Loucy (cell line): Measurements from ENCODE around the gene SLC6A9.

Experiments
- H2AFZ ChIP-seq: fragments of 200-600 bp; sonication (generic); 2 replicates; pipeline ENCODE4 v1.6.0; 2016; ENCODE audit warnings: antibody characterized with exemption, mild to moderate bottlenecking, low read length, moderate library complexity
- H3F3A ChIP-seq: fragments of 200-600 bp; 2 replicates; pipeline ENCODE4 v1.6.0; 2016; ENCODE audit warnings: antibody characterized with exemption, low read depth, mild to moderate bottlenecking
- H3K27me3 ChIP-seq: fragments of 200-600 bp; sonication (generic); 2 replicates; pipeline ENCODE4 v1.6.1; 2014; ENCODE audit warnings: low read length, mild to moderate bottlenecking; ENCODE audit not compliant: insufficient read depth, poor library complexity, severe bottlenecking
- H3K36me3 ChIP-seq: fragments of 200-600 bp; sonication (generic); 2 replicates; pipeline ENCODE4 v1.6.1; 2016; ENCODE audit warnings: low read length; ENCODE audit not compliant: insufficient read depth
- H3K4me1 ChIP-seq: fragments of 200-600 bp; sonication (generic); 2 replicates; pipeline ENCODE4 v1.5.1; 2014; ENCODE audit warnings: low read length, mild to moderate bottlenecking; ENCODE audit not compliant: insufficient read depth, poor library complexity, severe bottlenecking
- H3K4me2 ChIP-seq: fragments of 200-600 bp; sonication (generic); 2 replicates; pipeline ENCODE4 v1.6.0; 2014; ENCODE audit warnings: antibody characterized with exemption, low read length, low read depth, mild to moderate bottlenecking; ENCODE audit not compliant: poor library complexity, severe bottlenecking
- H3K4me3 ChIP-seq: fragments of 200-600 bp; sonication (generic); 2 replicates; pipeline ENCODE4 v1.5.1; 2014; ENCODE audit warnings: low read length, mild to moderate bottlenecking, mixed read lengths; ENCODE audit not compliant: poor library complexity, severe bottlenecking
- H3K79me2 ChIP-seq: fragments of 200-600 bp; sonication (generic); 2 replicates; pipeline ENCODE4 v1.6.1; 2014; ENCODE audit warnings: low read length; ENCODE audit not compliant: insufficient read depth
- H3K9ac ChIP-seq: fragments of 200-600 bp; sonication (generic); 2 replicates; pipeline ENCODE4 v1.6.0; 2014; ENCODE audit warnings: mild to moderate bottlenecking, low read depth, low read length, moderate library complexity; ENCODE audit not compliant: poor library complexity, severe bottlenecking
- H3K9me2 ChIP-seq: fragments of 200-600 bp; sonication (generic); replicated peaks from 2 replicates; pipeline ENCODE4 v1.6.1; 2016; ENCODE audit warnings: low read depth, low read length, mixed read lengths
- H3K9me3 ChIP-seq: fragments of 200-600 bp; sonication (generic); 2 replicates; pipeline ENCODE4 v1.6.1; 2014; ENCODE audit warnings: mild to moderate bottlenecking, antibody characterized with exemption, low read length, low read depth; ENCODE audit not compliant: insufficient read depth
- H4K20me1 ChIP-seq: fragments of 200-600 bp; sonication (generic); 2 replicates; pipeline ENCODE4 v1.6.0; 2014; ENCODE audit warnings: antibody characterized with exemption, low read length, mild to moderate bottlenecking; ENCODE audit not compliant: insufficient read depth, poor library complexity, severe bottlenecking
- CTCF ChIP-seq: fragments of 200-600 bp; sonication (generic); conservative IDR thresholded peaks from 2 replicates; pipeline ENCODE4 v1.5.1; 2014; ENCODE audit warnings: mild to moderate bottlenecking, antibody characterized with exemption, low read length
- EZH2phosphoT487 ChIP-seq: fragments of 200-600 bp; IDR thresholded peaks from 2 replicates; pipeline ENCODE4 v1.6.1; 2018; ENCODE audit warnings: antibody characterized with exemption, mild to moderate bottlenecking, moderate library complexity, borderline replicate concordance

The SLC6A9 gene

GRCh38 chr1:44021156-44021555 lies 10.1 kb downstream of the SLC6A9 start:
- Histone ChIP-seq H3K9me2 (no peaks in the 10 kb centered on the region), H3K36me3 (no peaks in the 10 kb centered on the region), H3K4me2 (no peak overlapping the region), H3K27me3 (no peaks in the 10 kb centered on the region), H4K20me1 (no peaks in the 10 kb centered on the region), H3K4me1 (no peaks in the 10 kb centered on the region), H3K9ac (no peak overlapping the region), H3K9me3 (no peaks in the 10 kb centered on the region), H3K79me2 (no peaks in the 10 kb centered on the region), H3K4me3 (no peak overlapping the region), H3F3A (no peaks in the 10 kb centered on the region), H2AFZ (no peak overlapping the region)
- TF ChIP-seq EZH2phosphoT487: no peak

- Histone ChIP-seq H3K9me2 (no peaks in the 10 kb centered on the region), H4K20me1 (no peaks in the 10 kb centered on the region), H3K79me2 (no peaks in the 10 kb centered on the region), H3K4me1 (no peaks in the 10 kb centered on the region), H3K9me3 (no peaks in the 10 kb centered on the region), H3K9ac (no peak overlapping the region), H3K4me3 (no peak overlapping the region), H3F3A (no peaks in the 10 kb centered on the region), H2AFZ (no peak overlapping the region), H3K36me3 (no peaks in the 10 kb centered on the region), H3K4me2 (no peak overlapping the region), H3K27me3 (no peaks in the 10 kb centered on the region)
- TF ChIP-seq EZH2phosphoT487 (no peak), CTCF (no peak)
These were observed 10.8 kb downstream of the SLC6A9 start for GRCh38 chr1:44020464-44020863.

GRCh38 chr1:44019466-44019948 lies 11.8 kb downstream of the SLC6A9 start:
- H2AFZ ChIP-seq: no peak overlapping the region
- no peaks in the 10 kb centered on the region for H3K27me3 ChIP-seq
- no peaks in the 10 kb centered on the region for H3K4me1 ChIP-seq
- no peak overlapping the region for H3K4me3 ChIP-seq
- H3K4me2 ChIP-seq: no peak overlapping the region
- no peak for TF ChIP-seq EZH2phosphoT487
- no peak for TF ChIP-seq CTCF
- H3K79me2 ChIP-seq: no peaks in the 10 kb centered on the region
- H3K9ac ChIP-seq: no peak overlapping the region
- no peaks in the 10 kb centered on the region for H4K20me1 ChIP-seq
- no peaks in the 10 kb centered on the region for H3K9me2 ChIP-seq
- H3F3A ChIP-seq: no peaks in the 10 kb centered on the region
- H3K9me3 ChIP-seq: no peaks in the 10 kb centered on the region
- H3K36me3 ChIP-seq: no peaks in the 10 kb centered on the region

- Histone ChIP-seq H3K4me3 (no peak overlapping the region), H3K4me2 (no peak overlapping the region), H4K20me1 (no peaks in the 10 kb centered on the region), H3K79me2 (no peaks in the 10 kb centered on the region), H3K9me2 (no peaks in the 10 kb centered on the region), H2AFZ (no peak overlapping the region), H3F3A (no peaks in the 10 kb centered on the region), H3K9me3 (no peaks in the 10 kb centered on the region), H3K27me3 (no peaks in the 10 kb centered on the region), H3K9ac (no peak overlapping the region), H3K4me1 (no peaks in the 10 kb centered on the region), H3K36me3 (no peaks in the 10 kb centered on the region)
- TF ChIP-seq EZH2phosphoT487 (no peak), CTCF (no peak)
These were observed 14.3 kb downstream of the SLC6A9 start for GRCh38 chr1:44016890-44017400.
